ENCODE measurements around the gene ZNF132. TPM values are rescaled to one million over a fixed set of nuclear protein-coding genes. Genes with fewer than 3 reads are reported as not detected.
A peak's percentile ranks its signal among the peaks of the same experiment; 100 is the strongest.

The ZNF132 gene
- total RNA-seq, 1 experiment from 2014 or later, result 5.7 TPM

- no peak for DNase-seq (ENCODE audit: low read depth)
Measured at GRCh38 chr19:58388175-58388526, 51.8 kb downstream of the ZNF132 start.

GRCh38 chr19:58387338-58388174, 52.4 kb downstream of the ZNF132 start:
- peak; percentile 55 for DNase-seq (ENCODE audit: low read depth)

- DNase-seq (ENCODE audit: low read depth), result peak; percentile 99
Measured at GRCh38 chr19:58386576-58387337, 53.2 kb downstream of the ZNF132 start, which contains the start of gene RPS5. TSS of gene RPS5 (plus strand) at chr19:58387269. CDS start at chr19:58388138, 869 bp downstream.

GRCh38 chr19:58385891-58386575, 53.9 kb downstream of the ZNF132 start:
- DNase-seq (ENCODE audit: low read depth), result no peak

GRCh38 chr19:58385313-58385890, 54.6 kb downstream of the ZNF132 start:
- DNase-seq (ENCODE audit: low read depth), result no peak

GRCh38 chr19:58382997-58383603, 56.9 kb downstream of the ZNF132 start:
- DNase-seq (ENCODE audit: low read depth), result no peak

Other genes starting within 250 kb of the ZNF132 start
- 43.8 and 49.2 TPM in 2 replicates for gene ZNF544, start 211.2 kb downstream of the ZNF132 start, total RNA-seq (2014; rRNA removed)
- gene ZNF8, start 161.2 kb downstream of the ZNF132 start, total RNA-seq (2014; rRNA removed), result 4.5 and 6.2 TPM in 2 replicates
- 52.8 and 59.9 TPM in 2 replicates for gene ERVK3-1, start 134.8 kb downstream of the ZNF132 start, total RNA-seq (2014; rRNA removed)
- gene ZSCAN22, start 113.2 kb downstream of the ZNF132 start, total RNA-seq (2014; rRNA removed), result 2.6 and 3.5 TPM in 2 replicates
- gene A1BG, start 86.7 kb downstream of the ZNF132 start, total RNA-seq (2014; rRNA removed), result 27.7 and 62.6 TPM in 2 replicates
- gene ZNF497, start 77.4 kb downstream of the ZNF132 start, total RNA-seq (2014; rRNA removed), result 1.1 TPM in 2 replicates
- gene ZNF837, start 59.1 kb downstream of the ZNF132 start, total RNA-seq (2014; rRNA removed), result 4.6 and 6.0 TPM in 2 replicates
- gene RPS5, start 52.9 kb downstream of the ZNF132 start, total RNA-seq (2014; rRNA removed), result 1,719 and 2,296 TPM in 2 replicates
- 0.29 TPM in 1 of 2 replicates, not detected in the other for gene RNF225, start 44.5 kb downstream of the ZNF132 start, total RNA-seq (2014; rRNA removed)
- gene ZNF584, start 31.5 kb downstream of the ZNF132 start, total RNA-seq (2014; rRNA removed), result 16.5 and 18.8 TPM in 2 replicates
- gene ZNF324B, start 11.5 kb upstream of the ZNF132 start, total RNA-seq (2014; rRNA removed), result 7.8 and 8.6 TPM in 2 replicates
- 14.9 and 15.5 TPM in 2 replicates for gene ZNF324, start 26.9 kb upstream of the ZNF132 start, total RNA-seq (2014; rRNA removed)
- 17.1 and 19.6 TPM in 2 replicates for gene ZNF446, start 36.2 kb upstream of the ZNF132 start, total RNA-seq (2014; rRNA removed)
- 2.7 and 9.9 TPM in 2 replicates for gene SLC27A5, start 71.8 kb upstream of the ZNF132 start, total RNA-seq (2014; rRNA removed)
- 9.2 and 10.1 TPM in 2 replicates for gene ZBTB45, start 79.7 kb upstream of the ZNF132 start, total RNA-seq (2014; rRNA removed)
- gene TRIM28, start 103.9 kb upstream of the ZNF132 start, total RNA-seq (2014; rRNA removed), result 413 and 418 TPM in 2 replicates
- 84.8 and 125 TPM in 2 replicates for gene CHMP2A, start 115.0 kb upstream of the ZNF132 start, total RNA-seq (2014; rRNA removed)
- 66.9 and 73.9 TPM in 2 replicates for gene UBE2M, start 118.5 kb upstream of the ZNF132 start, total RNA-seq (2014; rRNA removed)
- 13.1 and 16.5 TPM in 2 replicates for gene MZF1, start 133.2 kb upstream of the ZNF132 start, total RNA-seq (2014; rRNA removed)